Glomerular endothelial cell (primary cell): ENCODE data around the gene PMEPA1. TPM values are rescaled to one million over a fixed set of nuclear protein-coding genes. Genes with fewer than 3 reads are reported as not detected.

Source experiments
- DNase-seq: peaks from one replicate; pipeline ENCODE4 v3.0.0-alpha.2; 2011; ENCODE audit warnings: low read depth, low spot score; ENCODE audit errors: extremely low read depth
- total RNA-seq: library from RNA; depleted of rRNA; stranded (reverse); fragments of >200 nt; gene quantifications from 2 replicates; pipeline ENCODE4 v1.2.3, GENCODE V29; 2015

The PMEPA1 gene
- total RNA-seq, 1 donor from 2014 or later, result 11.9 TPM

- DNase-seq, result no peak
Measured at GRCh38 chr20:57712341-57712740, 2.5 kb upstream of the PMEPA1 start.

- DNase-seq, result no peak
Measured at GRCh38 chr20:57711826-57712225, 2.0 kb upstream of the PMEPA1 start.

GRCh38 chr20:57711311-57711712 is 1.5 kb upstream of the PMEPA1 start:
- DNase-seq, result no peak

- no peak for DNase-seq
Measured at GRCh38 chr20:57710841-57711240, 1.0 kb upstream of the PMEPA1 start.

GRCh38 chr20:57708694-57709673 is 831 bp downstream of the PMEPA1 start:
- DNase-seq, result no peak

GRCh38 chr20:57707849-57708693 is 1.7 kb downstream of the PMEPA1 start:
- DNase-seq, result no peak

- DNase-seq, result no peak
Measured at GRCh38 chr20:57707320-57707719, 2.5 kb downstream of the PMEPA1 start.

GRCh38 chr20:57705127-57705899 is 4.5 kb downstream of the PMEPA1 start:
- no peak for DNase-seq

GRCh38 chr20:57704245-57704644 is 5.6 kb downstream of the PMEPA1 start:
- DNase-seq, result no peak

- DNase-seq, result no peak
Measured at GRCh38 chr20:57703013-57703412, 6.8 kb downstream of the PMEPA1 start.

GRCh38 chr20:57702521-57702920 is 7.3 kb downstream of the PMEPA1 start:
- DNase-seq, result no peak

GRCh38 chr20:57702091-57702490 is 7.7 kb downstream of the PMEPA1 start:
- DNase-seq, result no peak

GRCh38 chr20:57701651-57702050 is 8.2 kb downstream of the PMEPA1 start:
- DNase-seq, result no peak

- DNase-seq, result no peak
Measured at GRCh38 chr20:57701090-57701489, 8.7 kb downstream of the PMEPA1 start.

GRCh38 chr20:57699395-57699794 is 10.4 kb downstream of the PMEPA1 start:
- DNase-seq, result no peak

GRCh38 chr20:57698867-57699275 is 10.9 kb downstream of the PMEPA1 start:
- no peak for DNase-seq

GRCh38 chr20:57698116-57698866 is 11.5 kb downstream of the PMEPA1 start:
- peak; percentile 94 for DNase-seq

GRCh38 chr20:57697543-57697942 is 12.3 kb downstream of the PMEPA1 start:
- DNase-seq, result no peak

- no peak for DNase-seq
Measured at GRCh38 chr20:57696401-57696961, 13.3 kb downstream of the PMEPA1 start.

- DNase-seq, result no peak
Measured at GRCh38 chr20:57695940-57696339, 13.9 kb downstream of the PMEPA1 start.
